ENCODE data around the gene ZNF655. TPM values are rescaled to one million over a fixed set of nuclear protein-coding genes. Genes with fewer than 3 reads are reported as not detected.
A peak's percentile ranks its signal among the peaks of the same experiment; 100 is the strongest.

ZNF655 gene
- total RNA-seq, 1 experiment from 2014 or later = 21.1 TPM

- Mint-ChIP-seq H3K27ac (ENCODE audit: unreplicated experiment) (no peak overlapping the region), H3K36me3 (ENCODE audit: insufficient read depth, unreplicated experiment) (peaks cover 6% of the 10 kb centered on the region)
- intact Hi-C loops (cut with micrococcal nuclease; ENCODE audit: unreplicated experiment) = no loop called here
Observed at GRCh38 chr7:99554939-99555338, 3.5 kb upstream of the ZNF655 start.

GRCh38 chr7:99557196-99557607, 1.2 kb upstream of the ZNF655 start:
- peaks cover under 1% of the 10 kb centered on the region for H3K36me3 Mint-ChIP-seq (ENCODE audit: insufficient read depth, unreplicated experiment)

More at GRCh38 chr7:99554939-99555338, 3.5 kb upstream of the ZNF655 start:
- H3K4me1 Mint-ChIP-seq (ENCODE audit: low read depth, unreplicated experiment) = peaks cover 7% of the 10 kb centered on the region
- TF ChIP-seq CTCF (IDR thresholded peaks at IDR 0.05; ENCODE audit: insufficient read depth in 1 of 2, low read depth in 1 of 2, low read length in 1 of 2, severe bottlenecking in 1 of 2, unreplicated experiment in 1 of 2) = no peak
- ChIA-PET CTCF (no interaction called here), POLR2A (no interaction called here)
- H3K36me3 ChIP-seq (ENCODE audit: control insufficient read depth, insufficient read depth, low read length) = no peaks in the 10 kb centered on the region
- no peak overlapping the region for H3K4me3 ChIP-seq (ENCODE audit: low read depth, low read length)
- no peaks in the 10 kb centered on the region for H3K27me3 ChIP-seq (replicated peaks; ENCODE audit: control insufficient read depth, insufficient read depth, low read length)
- no peaks in the 10 kb centered on the region for H3K4me1 ChIP-seq
- no TSS peak for BruUV-seq (replicated peaks)
- no peak for DNase-seq
- no peaks in the 10 kb centered on the region for H3K9me3 ChIP-seq
- H3K4me3 Mint-ChIP-seq (ENCODE audit: unreplicated experiment) = no peak overlapping the region
- no peaks in the 10 kb centered on the region for H3K27me3 Mint-ChIP-seq (ENCODE audit: insufficient read depth, unreplicated experiment)
- no peaks in the 10 kb centered on the region for H3K9me3 Mint-ChIP-seq (ENCODE audit: unreplicated experiment)

GRCh38 chr7:99557940-99558305, 519 bp upstream of the ZNF655 start:
- Histone ChIP-seq H3K27me3 (replicated peaks; ENCODE audit: control insufficient read depth, insufficient read depth, low read length) (no peaks in the 10 kb centered on the region), H3K36me3 (ENCODE audit: control insufficient read depth, insufficient read depth, low read length) (no peaks in the 10 kb centered on the region), H3K4me3 (ENCODE audit: low read depth, low read length) (peak overlapping the region; percentile 66), H3K4me1 (peaks cover 21% of the 10 kb centered on the region), H3K9me3 (no peaks in the 10 kb centered on the region)
- ChIA-PET CTCF (no interaction called here), POLR2A (no interaction called here)
- Mint-ChIP-seq H3K9me3 (ENCODE audit: unreplicated experiment) (no peaks in the 10 kb centered on the region), H3K4me3 (ENCODE audit: unreplicated experiment) (peak overlapping the region; percentile 77), H3K36me3 (ENCODE audit: insufficient read depth, unreplicated experiment) (peaks cover 5% of the 10 kb centered on the region), H3K27me3 (ENCODE audit: insufficient read depth, unreplicated experiment) (no peaks in the 10 kb centered on the region), H3K4me1 (ENCODE audit: low read depth, unreplicated experiment) (peaks cover 24% of the 10 kb centered on the region), H3K27ac (ENCODE audit: unreplicated experiment) (peak overlapping the region; percentile 62)
- no TSS peak for BruUV-seq (replicated peaks)
- intact Hi-C loops (cut with micrococcal nuclease; ENCODE audit: unreplicated experiment) = no loop called here
- no peak for TF ChIP-seq CTCF (IDR thresholded peaks at IDR 0.05; ENCODE audit: insufficient read depth in 1 of 2, low read depth in 1 of 2, low read length in 1 of 2, severe bottlenecking in 1 of 2, unreplicated experiment in 1 of 2)
- no peak for DNase-seq

More at GRCh38 chr7:99557196-99557607, 1.2 kb upstream of the ZNF655 start:
- no peak for TF ChIP-seq CTCF (IDR thresholded peaks at IDR 0.05; ENCODE audit: insufficient read depth in 1 of 2, low read depth in 1 of 2, low read length in 1 of 2, severe bottlenecking in 1 of 2, unreplicated experiment in 1 of 2)
- Histone ChIP-seq H3K4me1 (peaks cover 14% of the 10 kb centered on the region), H3K27me3 (replicated peaks; ENCODE audit: control insufficient read depth, insufficient read depth, low read length) (no peaks in the 10 kb centered on the region), H3K4me3 (ENCODE audit: low read depth, low read length) (peak overlapping the region; percentile 66; the same call in 1 of the 2 replicates), H3K9me3 (no peaks in the 10 kb centered on the region), H3K36me3 (ENCODE audit: control insufficient read depth, insufficient read depth, low read length) (no peaks in the 10 kb centered on the region)
- ChIA-PET POLR2A (interaction anchor here (0.5 kb wide), 1 partner anchor 360 kb away, joined by 5 read pairs; no protein-coding TSS in a partner anchor), CTCF (no interaction called here)
- Mint-ChIP-seq H3K4me1 (ENCODE audit: low read depth, unreplicated experiment) (peaks cover 19% of the 10 kb centered on the region), H3K27ac (ENCODE audit: unreplicated experiment) (no peak overlapping the region), H3K9me3 (ENCODE audit: unreplicated experiment) (no peaks in the 10 kb centered on the region), H3K4me3 (ENCODE audit: unreplicated experiment) (peak overlapping the region; percentile 77), H3K27me3 (ENCODE audit: insufficient read depth, unreplicated experiment) (no peaks in the 10 kb centered on the region)
- DNase-seq = no peak
- intact Hi-C loops (cut with micrococcal nuclease; ENCODE audit: unreplicated experiment) = no loop called here
- no TSS peak for BruUV-seq (replicated peaks)

Measured in Caco-2 (cell line).